ENCODE results near the gene PPP2CA. TPM values are rescaled to one million over a fixed set of nuclear protein-coding genes. Genes with fewer than 3 reads are reported as not detected.

The PPP2CA gene
- total and polyA plus RNA-seq, 2 of the 8 experiments (the other 6 are each of a cell fraction or from before 2014, with no cell fraction given): 75.0 to 205 TPM

DNA sequence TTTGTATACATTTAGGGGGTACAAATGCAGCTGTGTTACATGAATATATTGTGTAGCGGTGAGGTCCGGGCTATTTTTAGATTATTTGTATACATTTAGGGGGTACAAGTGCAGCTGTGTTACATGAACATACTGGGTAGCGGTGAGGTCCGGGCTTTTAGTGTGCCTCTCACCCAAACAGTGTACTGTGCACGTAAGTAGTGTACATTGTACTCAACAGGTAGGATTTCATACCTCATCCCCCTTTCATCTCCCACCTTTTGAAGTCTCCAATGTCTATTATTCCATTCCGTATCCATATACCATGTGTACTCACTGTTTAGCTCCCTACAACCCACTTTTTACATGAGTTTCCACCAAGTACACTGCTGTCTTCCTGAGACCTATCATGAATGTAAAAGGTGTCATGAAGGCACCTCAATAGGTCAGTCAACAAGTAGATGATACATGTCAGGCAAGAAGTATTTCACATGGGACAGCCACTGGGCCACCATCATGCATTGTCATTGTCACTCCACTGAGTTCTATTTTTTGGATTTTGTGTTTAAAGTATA lies 76.8 kb downstream of the PPP2CA start:
- Histone ChIP-seq H3K27ac (ENCODE audit: low read depth, low read length) (no peak overlapping the region), H3K79me2 (ENCODE audit: control insufficient read depth in 1 of 2, insufficient read depth in 2 of 2, low read length in 2 of 2) (0 out of 4 replicates have a peak, but pooled peaks cover 0 to 3% of the 10 kb centered on the region in 2 experiments), H3K4me2 (ENCODE audit: insufficient read depth in 1 of 2, low read depth in 2 of 2, low read length in 2 of 2) (no peak overlapping the region), H4K5ac (ENCODE audit: insufficient read length, low read depth, low read length) (no peak overlapping the region), H3K9ac (replicated peaks in 1 of 4; ENCODE audit: extremely low read depth in 1 of 4, low read depth in 3 of 4, low read length in 3 of 4) (no peak overlapping the region), H2BK12ac (ENCODE audit: low read depth, low read length) (no peak overlapping the region), H3K79me1 (ENCODE audit: low read depth, low read length) (no peaks in the 10 kb centered on the region; the same call in 1 of the 2 replicates), H2BK20ac (ENCODE audit: low read length) (no peak overlapping the region), H3K4ac (replicated peaks; ENCODE audit: insufficient read length, low read depth, low read length) (no peak overlapping the region), H2BK15ac (ENCODE audit: low read length) (no peak overlapping the region), H4K8ac (ENCODE audit: extremely low read depth, insufficient read depth, low read length) (no peak overlapping the region), H3K18ac (ENCODE audit: extremely low read depth, low read length) (no peak overlapping the region), H2BK5ac (ENCODE audit: low read depth, low read length) (no peak overlapping the region), H2BK120ac (replicated peaks; ENCODE audit: low read depth, low read length) (no peak overlapping the region), H4K20me1 (replicated peaks in 1 of 2; ENCODE audit: control insufficient read depth in 1 of 2, insufficient read depth in 2 of 2, low read length in 2 of 2) (peaks cover 10 to 26% of the 10 kb centered on the region in 2 experiments), H3K23ac (ENCODE audit: insufficient read length) (no peak overlapping the region), H3K4me3 (ENCODE audit: extremely low read depth in 1 of 4, insufficient read depth in 2 of 4, low read depth in 3 of 4, low read length in 4 of 4) (no peak overlapping the region), H3K14ac (ENCODE audit: insufficient read length) (no peak overlapping the region), H2AK5ac (ENCODE audit: low read depth, low read length) (no peak overlapping the region), H3K23me2 (ENCODE audit: low read depth, low read length) (no peaks in the 10 kb centered on the region), H3K56ac (replicated peaks; ENCODE audit: insufficient read length, low read depth, low read length) (no peak overlapping the region), H3K4me1 (replicated peaks in 1 of 4; ENCODE audit: control insufficient read depth in 3 of 4, insufficient read depth in 4 of 4, low read length in 3 of 4) (no peaks in the 10 kb centered on the region), H4K91ac (replicated peaks; ENCODE audit: insufficient read length, low read length) (no peak overlapping the region), H3K9me3 (ENCODE audit: insufficient read depth in 2 of 2, low read depth in 1 of 2, low read length in 1 of 2) (no peaks in the 10 kb centered on the region), H3K27me3 (replicated peaks in 1 of 4; ENCODE audit: control insufficient read depth in 3 of 4, extremely low read depth in 1 of 4, insufficient read depth in 3 of 4, low read length in 3 of 4) (no peaks in the 10 kb centered on the region), H3K36me3 (ENCODE audit: control insufficient read depth in 2 of 4, insufficient read depth in 4 of 4, low read length in 3 of 4) (peaks cover 8 to 47% (median 37%) of the 10 kb centered on the region in 4 experiments), H2AFZ (ENCODE audit: low read length) (no peak overlapping the region)
- WGBS, 2 experiments (ENCODE audit: extremely low coverage in 1 of 2, insufficient coverage in 1 of 2, insufficient read length in 1 of 2, insufficient replicate concordance in 2 of 2, low coverage in 1 of 2, low lambda C conversion rate in 2 of 2, missing lambda C conversion rate in 1 of 2): 94% methylated on average over 6 of the region's 6 CpGs; no CpG with 5 or more reads in 1 of the 2 experiments
- DNase-seq (ENCODE audit: low read depth in 1 of 2, low spot score in 2 of 2) (no peak), FAIRE-seq (no peak)
- CTCF ChIA-PET (ENCODE audit: partially characterized antibody): interaction anchor here (2.8 to 24.3 kb wide), 4 partner anchors 8 to 102 kb away, joined by 9 to 629 read pairs (median 166); no protein-coding TSS in a partner anchor
- POLR2A ChIA-PET (ENCODE audit: partially characterized antibody): interaction anchor here (1.3 kb wide), 1 partner anchor 12 kb away, joined by 4 read pairs; no protein-coding TSS in a partner anchor
- TF ChIP-seq RNF2 (IDR thresholded peaks at IDR 0.05; ENCODE audit: borderline replicate concordance, low read depth, low read length, missing control alignments, poor library complexity, severe bottlenecking) (no peak), KDM5A (IDR thresholded peaks at IDR 0.05; ENCODE audit: low read length) (no peak)
